Body of pancreas (tissue), 4 donors: Measurements from ENCODE around the gene G3BP1. TPM values are rescaled to one million over a fixed set of nuclear protein-coding genes. Genes with fewer than 3 reads are reported as not detected.

Experiments
- ATAC-seq: fragments of 150-250 bp; one replicate; pipeline ENCODE4 v1.9.1; 2016
- DNase-seq, 4 donors: peaks; one replicate each; pipeline ENCODE4 v3.0.0-alpha.2; 2019
- H3K27ac ChIP-seq, 4 donors: fragments of 200-600 bp; sonication (generic); 1 replicate in 3 of 4; 2 replicates in 1 of 4; pipeline versions ENCODE4 v1.5.1 to v1.6.1; 2016 to 2019; ENCODE audit warnings: mild to moderate bottlenecking in 1 of 4, mixed read lengths in 1 of 4, moderate library complexity in 1 of 4
- H3K27me3 ChIP-seq, 2 donors: fragments of 200-600 bp; sonication (generic); one replicate each; pipeline ENCODE4 v1.6.0; 2016; ENCODE audit warnings: mild to moderate bottlenecking in 1 of 2
- H3K36me3 ChIP-seq, 2 donors: fragments of 200-600 bp; sonication (generic); replicated peaks in 1 of 2; 2 replicates each; pipeline ENCODE4 v1.5.1; 2016; ENCODE audit warnings: low read depth in 2 of 2; ENCODE audit not compliant: insufficient read depth in 1 of 2
- H3K4me1 ChIP-seq: fragments of 200-600 bp; sonication (generic); one replicate; pipeline ENCODE4 v1.6.0; 2016
- H3K4me3 ChIP-seq, 2 donors: fragments of 200-600 bp; sonication (generic); 1 replicate in 1 of 2; 2 replicates in 1 of 2; pipeline ENCODE4 v1.5.1; 2016 to 2019
- H3K9me3 ChIP-seq, 3 donors: fragments of 200-600 bp; sonication (generic); 1 replicate in 2 of 3; 2 replicates in 1 of 3; pipeline ENCODE4 v1.5.1; 2016
- POLR2A ChIP-seq, 3 donors: fragments of 450-650 bp; IDR thresholded peaks; one replicate each; pipeline ENCODE4 v1.6.1; 2016; ENCODE audit warnings: antibody characterized with exemption in 3 of 3, mild to moderate bottlenecking in 2 of 3
- WGBS, 2 donors: methylation state at CpG; one replicate each; pipeline ENCODE4 v1.1.5; 2017; 5-methylcytosine and 5-hydroxymethylcytosine counted together
- intact Hi-C: fragments of 100-400 bp; cut with DNase I; formaldehyde crosslinking; loops from one replicate; pipeline ENCODE4 v1.15.1; 2023
- total RNA-seq, 2 donors: library from RNA; depleted of rRNA; stranded (reverse); fragments of >200 nt; gene quantifications; one replicate each; pipeline ENCODE4 v1.1.0, GENCODE V29; 2016
- TF ChIP-seq, protein P1 (sequence below), 7 experiments: fragments of 450-650 bp in 4 of 7; fragments of 200-600 bp in 3 of 7; sonication (generic) in 3 of 7; IDR thresholded peaks; one replicate each; pipeline ENCODE4 v1.5.1; 2016 to 2019; ENCODE audit warnings: antibody characterized with exemption in 7 of 7

The G3BP1 gene
- total RNA-seq, 2 donors from 2014 or later: 34.6 to 64.3 TPM

GRCh38 chr5:151733358-151734063 is 38.2 kb upstream of the G3BP1 start:
- no peak for ATAC-seq
- Histone ChIP-seq H3K27ac (no peak overlapping the region), H3K4me3 (no peak overlapping the region), H3K36me3 (no peaks in the 10 kb centered on the region), H3K9me3 (no peaks in the 10 kb centered on the region), H3K4me1 (no peaks in the 10 kb centered on the region), H3K27me3 (no peaks in the 10 kb centered on the region)
- intact Hi-C loops: no loop called here
- WGBS, 2 donors: 94 to 96% methylated on average over 9 of the region's 9 CpGs
- DNase-seq: no peak
- TF ChIP-seq, protein P1, sequence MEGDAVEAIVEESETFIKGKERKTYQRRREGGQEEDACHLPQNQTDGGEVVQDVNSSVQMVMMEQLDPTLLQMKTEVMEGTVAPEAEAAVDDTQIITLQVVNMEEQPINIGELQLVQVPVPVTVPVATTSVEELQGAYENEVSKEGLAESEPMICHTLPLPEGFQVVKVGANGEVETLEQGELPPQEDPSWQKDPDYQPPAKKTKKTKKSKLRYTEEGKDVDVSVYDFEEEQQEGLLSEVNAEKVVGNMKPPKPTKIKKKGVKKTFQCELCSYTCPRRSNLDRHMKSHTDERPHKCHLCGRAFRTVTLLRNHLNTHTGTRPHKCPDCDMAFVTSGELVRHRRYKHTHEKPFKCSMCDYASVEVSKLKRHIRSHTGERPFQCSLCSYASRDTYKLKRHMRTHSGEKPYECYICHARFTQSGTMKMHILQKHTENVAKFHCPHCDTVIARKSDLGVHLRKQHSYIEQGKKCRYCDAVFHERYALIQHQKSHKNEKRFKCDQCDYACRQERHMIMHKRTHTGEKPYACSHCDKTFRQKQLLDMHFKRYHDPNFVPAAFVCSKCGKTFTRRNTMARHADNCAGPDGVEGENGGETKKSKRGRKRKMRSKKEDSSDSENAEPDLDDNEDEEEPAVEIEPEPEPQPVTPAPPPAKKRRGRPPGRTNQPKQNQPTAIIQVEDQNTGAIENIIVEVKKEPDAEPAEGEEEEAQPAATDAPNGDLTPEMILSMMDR (IDR thresholded peaks at IDR 0.05): no peak
- TF ChIP-seq POLR2A (IDR thresholded peaks at IDR 0.05): no peak

DNA sequence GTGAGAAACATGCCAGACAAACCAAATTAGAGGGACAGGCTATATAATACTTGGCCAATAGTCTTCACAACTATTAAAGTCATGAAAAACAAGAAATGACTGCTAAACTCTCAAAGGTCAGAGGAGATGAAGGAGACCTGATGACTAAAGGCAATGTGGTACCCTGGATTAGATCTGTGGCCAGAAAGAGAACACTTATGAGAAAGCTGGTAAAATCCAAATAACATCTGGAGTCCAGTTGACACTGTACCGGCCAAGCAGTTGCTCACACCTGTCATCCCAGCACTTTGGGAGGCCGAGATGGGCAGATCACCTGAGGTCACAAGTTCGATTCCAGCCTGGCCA is 37.7 kb upstream of the G3BP1 start:
- H3K9me3 ChIP-seq: no peaks in the 10 kb centered on the region
- DNase-seq: no peak
- H3K27me3 ChIP-seq: no peaks in the 10 kb centered on the region
- no peaks in the 10 kb centered on the region for H3K36me3 ChIP-seq
- no peaks in the 10 kb centered on the region for H3K4me1 ChIP-seq
- TF ChIP-seq, protein P1 (IDR thresholded peaks at IDR 0.05): no peak
- TF ChIP-seq POLR2A (IDR thresholded peaks at IDR 0.05): no peak
- ATAC-seq: no peak
- intact Hi-C loops: no loop called here
- H3K4me3 ChIP-seq: no peak overlapping the region
- H3K27ac ChIP-seq: no peak overlapping the region
- WGBS, 2 donors: 92 to 97% methylated on average over 3 of the region's 3 CpGs

- no peak for DNase-seq
- no peak for ATAC-seq
- intact Hi-C loops: no loop called here
- Histone ChIP-seq H3K36me3 (no peaks in the 10 kb centered on the region), H3K4me1 (peaks cover 5% of the 10 kb centered on the region), H3K27ac (no peak overlapping the region), H3K27me3 (no peaks in the 10 kb centered on the region), H3K9me3 (no peaks in the 10 kb centered on the region), H3K4me3 (no peak overlapping the region)
- WGBS, 2 donors: 78 to 100% methylated on average over 1 of the region's 1 CpG
- TF ChIP-seq, protein P1 (IDR thresholded peaks at IDR 0.05): no peak
- TF ChIP-seq POLR2A (IDR thresholded peaks at IDR 0.05): no peak
Measured at GRCh38 chr5:151735646-151736045, 36.1 kb upstream of the G3BP1 start.

DNA sequence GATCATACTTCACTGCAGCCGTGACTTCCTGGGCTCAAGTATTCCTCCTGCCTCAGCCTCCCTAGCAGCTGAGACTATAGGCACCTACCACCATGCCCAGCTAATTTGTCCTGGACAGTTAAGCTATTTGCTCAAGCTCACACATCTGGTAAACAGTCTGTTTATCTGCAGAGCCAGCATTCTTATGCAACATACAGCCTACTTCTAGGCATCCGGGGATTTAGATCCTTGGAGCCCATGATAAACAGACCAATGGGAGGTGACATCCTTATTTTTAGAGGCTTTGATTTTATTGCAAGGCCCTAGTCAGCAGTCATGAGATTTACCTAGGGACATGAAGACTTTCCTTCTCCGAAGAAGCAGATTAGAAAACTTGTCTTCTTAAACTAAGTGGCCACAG is 34.3 kb upstream of the G3BP1 start:
- Histone ChIP-seq H3K4me3 (no peak overlapping the region), H3K4me1 (peaks cover 8% of the 10 kb centered on the region), H3K27ac (no peak overlapping the region), H3K36me3 (no peaks in the 10 kb centered on the region), H3K27me3 (no peaks in the 10 kb centered on the region), H3K9me3 (no peaks in the 10 kb centered on the region)
- intact Hi-C loops: no loop called here
- WGBS, 2 donors: 92 to 100% methylated on average over 3 of the region's 3 CpGs
- ATAC-seq (no peak), DNase-seq (no peak)
- TF ChIP-seq POLR2A (IDR thresholded peaks at IDR 0.05): no peak
- TF ChIP-seq, protein P1 (IDR thresholded peaks at IDR 0.05): no peak
